Stimulated activated CD8-positive, alpha-beta memory T cell treated with anti-CD3 and anti-CD28 coated beads, Interleukin-7, amount 100 ng/mL, for 4 hours (primary cell): ENCODE results near the gene ULK2.
"Not testable (repeated sequence)": the region's sequence is repeated elsewhere in the genome, so short reads cannot be mapped to it uniquely, and the experiment has no call there.

Experiments
- DNase-seq, 2 donors: peaks; one replicate each; pipeline ENCODE4 v3.0.0-alpha.2; 2020; ENCODE audit warnings: low read depth in 2 of 2

The ULK2 gene

DNA sequence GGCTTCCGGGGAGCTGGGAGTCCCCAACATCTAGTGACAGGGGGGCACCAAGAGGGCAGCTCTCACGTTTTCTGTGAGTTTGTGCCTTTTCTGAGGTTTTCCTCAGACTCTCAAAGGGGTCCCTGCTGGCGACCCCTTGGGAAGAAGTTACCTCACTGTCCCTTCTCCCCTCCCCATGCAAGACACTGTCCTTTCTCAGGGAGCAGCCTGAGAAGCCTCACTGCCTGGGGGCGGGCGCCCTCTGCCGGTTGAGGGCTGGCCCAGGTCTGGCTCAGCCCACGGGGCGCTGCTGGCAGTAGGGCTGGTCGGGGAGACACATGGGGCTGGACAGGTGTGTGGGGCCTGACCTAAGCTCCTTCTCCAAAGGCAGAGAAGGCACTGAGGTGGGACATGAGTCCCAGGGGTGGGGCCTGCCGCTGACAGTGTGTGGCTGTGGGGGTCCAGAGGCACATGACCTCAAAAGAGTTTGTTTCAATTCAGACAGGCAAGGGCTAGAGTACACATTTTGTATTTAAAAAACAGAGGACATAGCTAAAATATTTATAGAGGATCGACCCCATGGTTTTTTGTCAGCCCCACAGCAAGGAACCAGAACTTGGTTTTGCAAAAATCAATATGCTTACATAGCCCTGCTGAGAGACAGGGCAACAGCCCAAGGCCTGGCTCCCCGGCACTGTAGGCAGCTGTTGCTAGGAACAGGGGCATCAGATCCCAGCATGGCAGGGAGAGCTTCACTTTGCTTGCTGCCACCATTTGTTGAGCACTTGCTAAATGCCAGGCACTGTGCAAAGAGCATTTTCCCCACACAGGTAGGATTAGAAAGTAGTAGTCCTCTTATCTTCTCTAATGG lies 101.1 kb downstream of the ULK2 start:
- DNase-seq: peak; percentile 49 to 59

DNA sequence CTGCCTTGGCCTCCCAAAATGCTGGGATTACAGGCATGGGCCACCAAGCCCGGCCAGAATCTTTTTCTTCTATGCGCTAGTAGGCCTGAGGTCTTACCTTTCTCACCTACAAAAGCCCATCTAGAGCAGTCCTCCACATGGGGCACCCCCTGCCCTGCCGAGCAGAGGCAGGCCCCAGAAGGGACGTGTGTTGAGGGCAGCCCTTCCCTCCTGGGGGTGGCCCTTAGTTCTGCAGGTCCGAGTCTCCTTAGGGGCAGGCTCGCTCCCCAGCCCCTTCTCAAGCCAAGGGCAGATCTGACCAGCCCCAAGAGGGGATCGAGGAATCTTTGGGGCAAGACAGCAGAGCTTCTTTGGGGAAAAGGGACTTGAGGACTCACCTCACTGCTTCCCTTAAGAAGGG lies 101.7 kb downstream of the ULK2 start:
- no peak for DNase-seq

DNA sequence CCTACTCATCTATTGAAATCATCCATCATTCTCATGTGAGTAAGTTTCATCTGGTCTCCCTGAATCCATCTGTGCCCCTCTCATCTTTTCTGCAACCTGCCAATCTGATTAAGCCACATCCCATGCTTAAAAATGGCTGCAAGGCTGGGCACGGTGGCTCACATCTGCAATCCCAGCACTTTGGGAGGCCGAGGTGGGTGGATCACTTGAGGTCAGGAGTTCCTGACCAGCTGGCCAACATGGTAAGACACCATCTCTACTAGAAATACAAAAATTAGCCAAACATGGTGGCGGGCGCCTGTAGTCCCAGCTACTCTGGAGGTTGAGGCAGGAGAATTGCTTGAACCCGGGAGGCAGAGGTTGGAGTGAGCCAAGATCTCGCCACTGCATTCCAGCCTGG lies 103.7 kb downstream of the ULK2 start:
- not testable (repeated sequence) for DNase-seq

DNA sequence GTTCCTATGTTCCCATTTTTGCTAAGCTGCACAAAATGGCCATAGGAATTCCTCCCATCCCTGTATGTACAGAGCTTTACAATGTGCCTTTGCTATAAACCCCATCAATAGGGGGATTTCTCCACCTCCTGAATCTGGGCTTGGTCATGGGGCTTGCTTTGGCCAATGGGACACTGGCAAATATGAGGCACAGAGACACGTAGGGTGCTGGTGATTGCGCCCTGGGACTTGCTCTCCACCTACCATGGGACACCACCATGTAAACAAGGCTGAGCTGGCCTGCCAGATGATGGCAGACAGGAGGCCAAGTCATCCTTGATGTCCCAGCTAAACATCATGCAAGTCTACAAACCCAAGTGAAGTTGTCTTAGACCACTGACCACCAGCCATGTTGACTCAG lies 104.3 kb downstream of the ULK2 start:
- no peak for DNase-seq

DNA sequence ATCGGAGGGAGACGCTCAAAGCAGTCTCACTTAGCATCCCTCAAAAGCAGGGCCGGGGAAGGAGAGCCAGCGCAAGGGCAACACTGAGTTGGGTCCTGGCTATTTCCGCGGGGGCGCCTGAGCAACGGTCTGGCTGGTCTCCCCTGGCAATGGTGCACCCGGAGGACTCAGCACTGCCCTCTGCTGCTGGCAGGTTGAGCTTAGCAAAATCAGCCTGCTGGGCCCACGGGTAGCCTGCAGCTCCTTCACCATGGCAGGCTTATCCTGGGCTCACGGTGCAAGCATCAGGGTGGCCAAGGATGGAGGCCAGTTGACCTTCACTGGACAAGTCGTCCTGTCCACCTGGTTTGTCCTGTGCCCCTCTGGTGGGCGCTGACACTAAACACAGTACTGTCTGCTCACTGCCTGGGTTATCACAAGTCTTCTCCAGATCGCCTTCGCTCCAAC lies 105.2 kb downstream of the ULK2 start:
- DNase-seq: peak; percentile 11 to 36

DNA sequence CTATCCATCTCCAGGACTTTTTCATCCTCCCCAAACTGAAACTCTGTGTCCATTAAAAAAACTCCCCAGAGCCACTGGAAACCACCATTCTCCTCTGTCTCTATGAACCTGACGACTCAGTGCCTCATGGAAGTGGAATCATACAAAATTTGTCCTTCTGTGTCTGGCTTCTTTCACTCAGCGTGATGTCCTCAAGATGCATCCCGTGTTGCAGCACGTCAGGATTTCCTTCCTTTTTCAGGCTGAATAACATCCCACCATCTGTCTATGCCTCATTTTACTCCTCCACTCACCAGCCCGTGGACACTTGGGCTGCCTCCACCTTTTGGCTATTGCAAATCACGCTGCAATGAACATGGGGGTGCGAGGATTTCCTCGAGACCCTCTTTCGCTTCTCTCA lies 107.0 kb downstream of the ULK2 start:
- no peak for DNase-seq

DNA sequence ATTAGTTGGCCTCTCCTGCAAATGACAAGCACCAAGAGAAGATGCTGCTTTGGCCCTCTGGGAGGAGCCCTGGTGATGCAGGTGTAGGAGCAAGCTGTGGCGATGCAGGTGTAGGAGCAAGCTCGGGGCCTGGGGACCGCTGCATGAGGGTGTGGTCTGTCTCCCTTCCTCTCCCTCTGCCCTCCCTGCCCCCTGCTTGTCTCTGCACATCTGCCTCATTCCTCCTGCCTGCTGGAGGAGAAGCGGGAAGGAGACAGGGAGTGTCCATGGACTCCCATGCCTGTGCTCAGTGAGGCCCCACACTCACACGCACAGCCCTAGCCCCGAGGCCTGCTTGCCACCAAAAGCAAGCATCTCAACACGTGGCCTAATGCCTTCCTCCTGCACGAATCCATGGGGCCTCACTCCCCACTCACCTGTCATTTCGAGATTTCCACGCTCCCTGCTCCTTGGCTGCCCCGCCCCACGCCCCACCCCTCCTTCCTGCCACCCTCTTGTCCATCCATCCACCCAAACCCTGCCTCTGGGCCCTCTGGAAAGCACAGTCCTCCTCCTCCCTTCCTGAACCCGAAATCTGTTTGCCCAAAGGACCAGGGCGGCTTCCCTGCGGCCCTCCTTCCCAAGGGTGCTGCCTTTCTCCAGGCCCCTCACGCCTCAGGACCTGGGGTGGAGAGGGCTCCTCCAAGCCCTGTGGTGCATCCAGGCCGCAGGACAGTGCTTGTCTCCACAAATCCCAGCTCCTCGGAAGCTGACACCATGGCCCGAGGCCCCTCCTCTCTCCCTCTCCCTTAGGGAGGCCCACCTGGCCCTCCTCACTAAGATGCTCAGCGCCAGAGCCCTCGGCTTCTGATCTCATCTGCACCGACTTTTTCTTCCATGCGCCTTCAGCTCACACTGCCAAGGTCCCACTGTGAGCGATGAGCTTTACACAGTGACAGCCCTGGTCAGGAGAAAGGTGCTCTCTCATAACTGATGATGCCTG lies 107.9 kb downstream of the ULK2 start:
- no peak for DNase-seq

DNA sequence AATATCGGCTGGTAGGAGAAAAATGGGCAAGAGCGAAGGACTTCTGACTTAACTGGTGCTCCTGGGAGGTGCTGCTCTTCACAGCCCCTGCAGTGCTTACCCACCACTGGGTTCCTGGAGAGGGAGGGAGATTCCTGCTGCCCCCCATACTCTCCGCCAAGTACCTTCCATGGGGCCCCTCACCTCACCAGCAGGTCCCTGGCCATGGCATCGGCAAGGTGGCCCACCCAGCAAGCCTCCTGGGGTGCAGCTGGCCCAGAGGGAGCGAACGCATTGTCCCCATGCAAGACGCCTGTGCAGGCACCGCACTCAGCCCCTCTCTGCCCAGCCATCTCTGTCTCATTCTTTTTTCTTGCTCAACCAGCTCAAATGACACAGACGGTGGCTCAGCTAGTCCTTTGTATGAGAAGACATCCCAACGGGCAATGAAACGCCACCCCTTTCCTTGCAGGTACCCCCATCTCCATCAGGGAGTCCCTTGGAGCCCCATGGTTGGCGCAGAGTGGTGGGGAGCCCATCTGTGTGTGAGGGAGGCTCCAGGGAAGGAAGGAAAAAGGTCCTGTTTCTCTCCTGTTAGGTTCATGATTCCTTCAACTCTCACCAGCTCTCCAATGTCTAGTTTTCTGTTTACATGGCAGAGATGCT lies 110.1 kb downstream of the ULK2 start:
- DNase-seq: no peak

DNA sequence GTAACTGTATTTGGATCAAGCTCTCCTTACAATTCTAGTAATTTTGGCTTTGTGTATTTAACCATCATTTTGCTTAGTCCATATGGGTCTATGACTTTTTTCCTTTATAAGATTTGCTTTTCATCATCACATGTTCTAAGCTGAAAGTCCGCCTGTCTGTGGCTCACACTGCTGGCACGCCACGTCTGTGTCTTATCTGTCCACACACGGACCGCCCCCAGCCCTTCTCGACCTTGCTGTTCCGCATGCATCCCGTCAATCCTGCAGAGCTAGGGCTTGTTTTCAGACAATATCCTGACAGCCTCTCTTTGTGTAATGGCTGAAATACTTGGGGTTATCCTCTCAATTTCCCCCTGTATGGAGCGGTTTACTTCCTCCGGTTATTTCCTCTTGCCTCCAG lies 111.2 kb downstream of the ULK2 start:
- DNase-seq: no peak

DNA sequence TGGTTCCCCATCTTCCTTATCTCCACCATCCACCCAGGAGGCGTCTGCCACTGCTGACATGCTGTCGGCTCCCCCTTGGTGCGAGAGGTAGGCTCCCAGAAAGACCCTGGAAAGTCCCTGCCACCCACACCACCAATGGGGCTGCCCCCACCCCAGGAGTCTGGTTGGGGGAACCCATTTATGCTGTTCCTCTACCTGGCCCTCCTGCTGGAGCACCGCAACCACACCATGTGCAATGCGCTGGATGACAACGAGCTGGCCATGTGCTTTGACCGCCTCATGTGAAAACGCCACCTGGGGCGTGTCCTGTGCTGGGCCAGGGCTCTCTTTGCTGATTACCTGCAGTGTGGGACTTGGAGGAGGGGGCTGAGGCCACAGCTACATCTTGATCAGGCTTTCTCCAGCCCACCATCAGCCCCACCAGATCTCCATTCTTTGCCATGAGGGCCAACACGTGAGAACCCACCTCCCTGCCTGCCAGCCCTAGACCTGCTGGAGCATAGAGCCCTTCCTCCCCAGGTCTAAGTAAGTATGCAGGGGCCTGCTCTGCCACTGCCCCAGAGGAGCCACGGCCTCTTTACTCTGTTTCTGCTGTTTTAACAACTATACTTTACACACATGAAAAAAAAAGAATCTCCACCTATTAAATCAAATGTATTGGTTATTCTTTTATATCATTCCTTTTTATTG lies 111.8 kb downstream of the ULK2 start:
- DNase-seq: no peak

DNA sequence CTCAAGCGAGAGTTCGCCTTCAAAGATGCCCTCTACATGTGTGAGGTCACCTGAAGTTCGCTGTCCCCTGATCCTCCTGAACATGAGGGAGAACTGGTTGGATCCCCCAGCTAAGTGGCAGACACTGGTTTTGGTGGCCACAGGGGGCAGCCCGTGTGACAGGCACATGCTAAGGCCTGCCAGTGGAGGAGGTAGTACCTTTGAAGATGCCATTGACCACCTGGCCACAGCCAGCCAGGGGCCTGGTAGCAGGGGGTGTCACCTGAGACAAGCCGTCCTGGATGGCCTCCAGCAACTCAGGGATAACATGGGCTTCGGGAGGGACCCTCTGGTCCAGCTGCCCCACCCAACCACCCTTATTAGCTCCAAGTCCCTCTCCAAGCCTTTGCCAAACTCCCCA lies 112.3 kb downstream of the ULK2 start:
- no peak for DNase-seq

DNA sequence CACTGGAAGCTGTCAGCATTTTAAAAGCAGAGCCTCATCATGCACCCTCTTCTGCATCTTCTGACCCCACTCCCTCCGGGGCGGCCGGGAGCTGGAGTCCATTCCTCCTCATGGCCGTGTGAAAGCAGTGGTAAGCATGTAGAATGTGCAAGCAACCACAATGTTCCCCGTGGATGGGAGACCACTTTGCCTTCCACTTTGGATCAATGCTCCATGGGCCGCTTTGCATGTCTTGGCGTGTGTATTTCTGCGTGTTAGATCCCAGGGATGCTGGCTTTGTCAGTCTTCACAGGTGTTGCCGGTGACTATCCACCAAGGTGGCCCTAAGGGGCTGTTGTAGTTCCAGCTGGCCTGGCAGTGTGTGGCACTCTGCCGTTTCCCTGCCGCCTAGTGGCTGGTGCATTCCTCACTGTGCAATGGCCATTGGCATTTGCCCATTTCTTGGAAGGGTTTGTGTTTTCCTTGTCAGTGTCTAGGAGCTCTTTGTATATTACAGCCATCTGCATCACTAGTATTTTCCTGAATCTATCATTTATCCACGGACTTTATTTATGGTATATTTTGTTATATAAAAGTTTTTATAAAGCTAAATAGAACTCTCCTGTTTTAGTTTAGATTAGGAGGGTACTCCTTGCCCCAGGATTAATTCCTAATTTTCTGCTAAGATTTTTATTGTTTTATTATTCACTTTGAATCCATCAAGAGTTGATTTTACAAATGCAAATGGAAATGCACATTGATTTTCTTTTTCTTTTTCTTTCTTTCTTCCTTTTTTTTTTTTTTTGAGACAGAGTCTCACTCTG lies 113.9 kb downstream of the ULK2 start:
- no peak for DNase-seq

DNA sequence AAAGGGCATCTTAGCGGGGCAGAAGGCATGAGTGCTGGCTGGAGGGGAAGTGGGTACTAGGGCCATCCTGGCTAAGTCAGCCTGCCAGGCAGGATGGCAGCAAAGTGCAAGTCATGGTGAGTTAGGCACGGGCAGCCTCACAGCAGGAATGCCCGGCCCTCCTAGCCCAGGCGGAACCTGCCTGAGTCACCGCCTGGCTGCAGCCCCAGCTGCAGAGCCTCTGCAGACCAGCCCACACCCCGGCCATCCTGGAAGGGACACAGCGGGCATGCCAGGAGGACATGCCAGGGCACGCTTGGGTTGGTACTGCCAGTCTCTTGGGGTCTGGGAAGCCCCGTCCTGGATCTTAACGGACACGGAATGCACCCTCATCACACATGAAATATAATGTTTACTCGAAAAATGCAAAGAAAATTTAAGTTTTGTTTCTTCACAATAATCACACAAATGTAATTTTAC lies 114.7 kb downstream of the ULK2 start:
- DNase-seq: no peak

DNA sequence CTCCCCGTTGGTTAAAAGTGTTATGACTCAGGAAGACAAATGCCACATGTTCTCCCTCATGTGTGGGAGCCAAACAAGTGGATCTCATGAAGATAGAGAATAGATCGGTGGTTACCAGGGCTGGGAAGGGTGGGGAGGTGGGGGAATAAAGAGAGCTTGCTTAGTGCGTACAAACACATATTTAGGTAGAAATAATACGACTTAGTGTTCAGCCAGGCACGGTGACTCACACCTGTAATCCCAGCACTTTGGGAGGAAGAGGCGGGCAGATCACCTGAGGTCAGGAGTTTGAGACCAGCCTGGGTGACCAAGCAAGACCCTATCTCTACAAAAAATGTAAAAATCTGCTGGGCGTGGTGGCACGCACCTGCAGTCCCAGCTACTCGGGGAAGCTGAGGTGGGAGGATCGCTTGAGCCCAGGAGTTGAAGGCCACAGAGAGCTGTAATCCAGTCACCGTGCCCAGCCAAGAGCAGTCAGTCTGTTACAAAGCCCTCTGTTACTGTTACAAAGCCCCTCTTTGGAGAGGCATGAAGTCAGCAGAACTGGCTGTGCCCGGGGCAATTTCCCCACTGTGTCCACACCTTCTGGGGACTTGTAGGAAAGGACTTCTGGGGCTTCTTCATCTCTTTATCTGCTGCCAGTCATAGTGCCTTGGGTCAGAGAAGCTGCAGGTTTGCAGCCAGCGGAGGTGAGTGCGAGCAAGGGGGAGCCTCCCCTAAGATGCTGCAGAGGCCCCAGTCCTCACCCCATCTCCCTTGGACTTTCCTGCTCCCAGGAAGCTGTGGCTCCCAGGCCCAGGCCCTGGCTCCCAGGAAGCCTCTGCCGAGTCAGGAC lies 115.3 kb downstream of the ULK2 start:
- DNase-seq: no peak

DNA sequence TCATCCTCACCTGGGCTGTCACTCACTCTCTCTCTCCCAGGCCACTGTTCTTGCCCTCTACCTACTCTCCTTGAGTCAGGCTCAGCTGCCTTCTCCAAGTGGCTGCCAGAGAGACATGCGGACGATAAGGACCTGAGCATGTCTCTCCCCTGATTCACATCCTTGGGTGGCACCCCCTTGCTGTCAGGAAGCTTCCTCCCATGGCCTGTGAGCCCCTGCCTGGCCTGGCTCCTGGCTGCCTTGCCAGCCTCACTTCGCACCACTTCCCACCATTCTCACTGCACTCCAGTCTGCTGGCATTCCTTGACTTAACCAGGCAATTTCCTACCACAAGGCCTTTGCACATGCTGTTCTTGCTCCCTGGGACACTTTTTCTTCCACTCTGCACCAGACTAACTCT lies 116.9 kb downstream of the ULK2 start:
- DNase-seq: no peak

DNA sequence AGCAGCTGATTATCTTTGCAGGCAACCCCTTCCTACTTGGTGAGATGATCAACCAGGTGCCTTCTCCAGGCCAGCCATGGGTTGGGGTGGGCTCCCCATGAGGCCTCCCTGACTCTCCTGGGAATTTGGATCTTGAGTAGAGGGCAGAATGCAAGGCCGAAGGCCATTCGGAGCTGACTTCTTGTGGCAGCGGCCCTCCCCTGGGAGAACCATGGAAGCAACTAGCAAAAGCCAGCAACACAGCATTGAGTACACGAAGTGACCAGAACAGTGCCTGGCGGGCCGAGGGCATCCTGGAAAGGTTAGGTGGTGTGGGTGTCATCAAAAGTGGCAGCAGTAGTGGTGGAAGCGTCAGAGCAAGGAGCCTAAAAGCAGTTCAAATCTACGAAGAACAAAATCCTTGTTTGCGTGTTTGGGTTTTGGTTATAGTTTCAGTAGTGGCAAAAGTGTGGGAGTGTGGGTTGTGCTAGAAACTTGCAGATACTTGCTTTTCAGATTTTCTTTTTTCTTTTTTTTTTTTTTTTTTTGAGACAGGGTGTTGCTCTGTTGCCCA lies 117.6 kb downstream of the ULK2 start:
- no peak for DNase-seq

DNA sequence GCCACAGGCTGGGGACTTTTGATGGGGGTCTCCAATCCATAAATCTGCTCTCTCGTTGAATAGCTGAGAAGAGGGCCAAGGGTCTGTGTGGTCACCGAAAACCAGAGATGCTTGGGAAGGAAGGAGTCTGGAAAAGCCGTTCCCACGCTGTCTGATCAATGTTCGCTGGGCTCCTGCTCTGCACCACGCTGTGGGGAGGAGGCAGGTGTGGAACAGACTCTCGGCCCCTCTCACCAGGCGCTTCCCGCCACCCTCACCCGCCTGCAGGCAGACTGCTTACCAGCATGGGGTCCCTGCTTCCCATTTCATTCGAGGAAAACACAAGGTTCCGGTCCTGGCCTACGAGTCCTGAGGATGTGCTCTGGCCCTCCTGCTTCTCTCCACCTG lies 118.9 kb downstream of the ULK2 start:
- DNase-seq: no peak

DNA sequence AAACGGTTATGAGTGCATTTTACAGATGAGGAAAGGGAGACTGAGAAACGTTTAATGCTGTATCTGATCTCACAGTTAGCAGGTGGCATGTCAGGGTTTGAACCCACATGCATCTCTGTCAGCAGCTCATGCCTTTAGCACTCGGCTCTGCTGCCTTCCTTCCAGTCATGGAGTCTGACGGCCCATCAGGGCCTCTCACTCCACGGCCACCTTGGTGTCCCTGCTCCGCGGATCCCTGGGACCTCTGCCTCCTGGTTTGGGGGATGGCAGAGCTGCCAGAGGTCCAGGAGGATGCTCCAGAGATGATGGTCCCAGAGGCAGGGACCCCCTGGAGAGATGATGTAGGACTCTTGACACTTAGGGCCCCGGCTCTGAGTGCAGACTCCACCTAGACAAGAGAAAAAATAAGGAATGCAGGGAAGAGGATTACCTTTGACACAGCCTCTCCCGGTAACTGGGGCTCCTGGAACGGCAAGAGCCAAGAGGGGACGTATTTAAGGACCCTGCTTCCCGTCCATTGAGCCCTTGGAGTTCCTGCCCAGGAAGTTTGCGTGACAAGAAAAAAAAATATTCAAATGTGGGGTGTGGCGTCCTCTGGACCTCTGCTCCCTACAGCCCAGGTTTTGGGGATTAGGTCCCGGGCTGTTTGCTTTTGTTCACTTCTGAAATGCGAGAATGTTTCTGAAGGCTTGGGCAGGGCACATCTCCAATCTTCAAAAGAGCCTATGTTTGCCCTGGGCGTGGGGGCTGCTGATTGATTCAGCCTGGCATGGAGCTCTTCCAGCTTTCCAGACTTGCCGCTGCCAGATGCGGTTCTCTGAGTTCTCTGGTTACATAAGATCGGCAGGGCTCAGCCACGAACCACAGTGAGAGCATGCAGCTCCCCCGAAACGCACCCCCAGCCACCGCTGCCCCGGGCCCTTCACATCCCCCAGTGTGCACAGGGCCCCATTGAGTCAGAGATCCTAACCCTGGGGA lies 119.6 kb downstream of the ULK2 start, which contains the start of gene ALDH3A1:
TSS of gene ALDH3A1 (minus strand) at position 470 of the 978 bp plus-strand sequence. CDS start 3,169 bp downstream, outside the sequence.
- DNase-seq: no peak
